ENCODE results near the gene ARID1B. TPM values are rescaled to one million over a fixed set of nuclear protein-coding genes. Genes with fewer than 3 reads are reported as not detected.

Gene ARID1B
- total and polyA plus RNA-seq, 9 of the 15 experiments (the other 6 are each of a cell fraction or from before 2014, with no cell fraction given) = 12.5 to 50.5 (median 25.8) TPM

GRCh38 chr6:157072128-157072527 lies 294.9 kb downstream of the ARID1B start:
- FAIRE-seq = no peak
- POLR2A ChIA-PET = interaction anchor here (0.6 kb wide), 1 partner anchor 158 kb away, joined by 3 read pairs; no protein-coding TSS in a partner anchor
- Histone ChIP-seq H3K36me3 (ENCODE audit: control insufficient read depth, insufficient read depth, low read length) (peaks cover 2% of the 10 kb centered on the region; the same call in 1 of the 3 replicates), H3K9me3 (replicated peaks; ENCODE audit: control insufficient read depth, insufficient read depth, low read depth, low read length) (no peaks in the 10 kb centered on the region), H3K4me3 (no peak overlapping the region), H3K9me1 (ENCODE audit: control insufficient read depth, insufficient read depth, low read length) (no peaks in the 10 kb centered on the region), H3K27me3 (ENCODE audit: control insufficient read depth in 2 of 2, insufficient read depth in 2 of 2, low read length in 2 of 2) (no peaks in the 10 kb centered on the region), H3K4me2 (ENCODE audit: insufficient read depth, low read length) (no peak overlapping the region), H4K20me1 (replicated peaks; ENCODE audit: control insufficient read depth, insufficient read depth, low read length) (no peaks in the 10 kb centered on the region), H3K79me2 (ENCODE audit: control insufficient read depth, insufficient read depth, low read length) (0 out of 3 replicates have a peak, but pooled peaks cover 4% of the 10 kb centered on the region), H3K9ac (ENCODE audit: insufficient read depth in 1 of 2, low read depth in 2 of 2, low read length in 2 of 2) (no peak overlapping the region), H3K27ac (ENCODE audit: extremely low read depth, low read depth, low read length) (no peak overlapping the region), H3K4me1 (replicated peaks in 1 of 2; ENCODE audit: control insufficient read depth in 2 of 2, insufficient read depth in 2 of 2, low read length in 2 of 2) (peaks cover 0 to 10% of the 10 kb centered on the region in 2 experiments; a peak in 3 of 5 replicates), H2AFZ (ENCODE audit: low read depth, low read length) (no peak overlapping the region)
- no TSS peak for BruUV-seq (replicated peaks)
- intact Hi-C loops (cut with micrococcal nuclease) = no loop called here
- in situ Hi-C loops (cut with MboI) = no loop called here
- ATAC-seq = no peak
- WGBS (ENCODE audit: insufficient coverage, low coverage, missing lambda C conversion rate) = 66% methylated on average over 2 of the region's 2 CpGs
- CTCF ChIA-PET (ENCODE audit: low intra/inter-chr PET ratio) = no interaction called here
- DNase-seq (ENCODE audit: extremely low read depth in 1 of 4, low spot score in 3 of 4) = no peak
- no peak for TF ChIP-seq ZNF561 (CRISPR knock-in tag; conservative IDR thresholded peaks at IDR 0.05)
- TF ChIP-seq OTX1 (CRISPR knock-in tag; IDR thresholded peaks at IDR 0.05) = no peak
- TF ChIP-seq NR2C2 (CRISPR knock-in tag; IDR thresholded peaks at IDR 0.05) = no peak
- TF ChIP-seq NR2C2 (tag; IDR thresholded peaks at IDR 0.05) = no peak
- TF ChIP-seq ZBTB40 (IDR thresholded peaks at IDR 0.05) = no peak
- TF ChIP-seq ZBTB40 (CRISPR knock-in tag; IDR thresholded peaks at IDR 0.05) = no peak
- TF ChIP-seq ZNF518B (CRISPR knock-in tag; IDR thresholded peaks at IDR 0.05) = no peak
- TF ChIP-seq ATF4 (CRISPR knock-in tag; IDR thresholded peaks at IDR 0.05) = no peak
- TF ChIP-seq ILF3 (IDR thresholded peaks at IDR 0.05; ENCODE audit: borderline replicate concordance) = no peak
- TF ChIP-seq ZNF311 (CRISPR knock-in tag; IDR thresholded peaks at IDR 0.05) = no peak
